PC-3 (cell line): Measurements from ENCODE around the gene JCAD. TPM values are rescaled to one million over a fixed set of nuclear protein-coding genes. Genes with fewer than 3 reads are reported as not detected.

ENCODE experiments used
- ATAC-seq: fragments of 200-7000 bp; cut with Tn5 transposase; 2 replicates; pipeline ENCODE4 v1.9.1; 2020; ENCODE audit warnings: mild to moderate bottlenecking, moderate library complexity
- BruUV-seq: library from RNA; stranded (reverse); fragments of 400-500 nt; replicated peaks from 2 replicates; lab custom pipeline; 2021; lab: Mats Ljungman, UMichigan
- CTCF ChIA-PET: fragments of 300-600 bp; sonication (Branson Sonifier 250); formaldehyde crosslinking; loops from one replicate; lab custom pipeline; 2022; ENCODE audit warnings: antibody characterized with exemption; lab: Charles Lee
- POLR2A ChIA-PET: fragments of 300-600 bp; sonication (Branson Sonifier 250); formaldehyde crosslinking; loops from one replicate; lab custom pipeline; 2022; ENCODE audit warnings: antibody characterized with exemption; ENCODE audit not compliant: unreplicated experiment; lab: Charles Lee
- DNase-seq: peaks from one replicate; pipeline ENCODE4 v3.0.0-alpha.2; 2015
- H2AFZ ChIP-seq: fragments of 300-600 bp; sonication (generic); 2 replicates; pipeline ENCODE4 v1.6.0; 2016; ENCODE audit warnings: antibody characterized with exemption, low read length
- H3F3A ChIP-seq: fragments of 300-600 bp; sonication (generic); one replicate; pipeline ENCODE4 v1.6.0; 2017; ENCODE audit warnings: antibody characterized with exemption, low read length, control low read depth, mild to moderate bottlenecking; ENCODE audit not compliant: unreplicated experiment
- H3K27ac ChIP-seq: fragments of 300-600 bp; sonication (generic); 2 replicates; pipeline ENCODE4 v1.5.1; 2016; ENCODE audit warnings: mild to moderate bottlenecking, low read length
- H3K27me3 ChIP-seq: fragments of 300-600 bp; sonication (generic); 2 replicates; pipeline ENCODE4 v1.6.1; 2016; ENCODE audit warnings: low read length, mixed read lengths
- H3K36me3 ChIP-seq: fragments of 300-600 bp; sonication (generic); 2 replicates; pipeline ENCODE4 v1.6.1; 2016; ENCODE audit warnings: low read depth, mixed run types, low read length, mixed read lengths
- H3K4me1 ChIP-seq: fragments of 300-600 bp; sonication (generic); 2 replicates; pipeline ENCODE4 v1.5.1; 2016; ENCODE audit warnings: low read length; ENCODE audit not compliant: insufficient read depth
- H3K4me2 ChIP-seq: fragments of 300-600 bp; sonication (generic); 2 replicates; pipeline ENCODE4 v1.6.0; 2016; ENCODE audit warnings: low read length
- H3K4me3 ChIP-seq: fragments of 300-600 bp; sonication (generic); 2 replicates; pipeline ENCODE4 v1.5.1; 2016; ENCODE audit warnings: mild to moderate bottlenecking, low read length, mixed read lengths
- H3K79me2 ChIP-seq: fragments of 300-600 bp; sonication (generic); 2 replicates; pipeline ENCODE4 v1.6.1; 2017; ENCODE audit warnings: low read length, mixed read lengths
- H3K9ac ChIP-seq: fragments of 300-600 bp; sonication (generic); 2 replicates; pipeline ENCODE4 v1.6.0; 2016; ENCODE audit warnings: mild to moderate bottlenecking, low read length
- H3K9me2 ChIP-seq: fragments of 300-600 bp; sonication (generic); replicated peaks from 2 replicates; pipeline ENCODE4 v1.6.1; 2016; ENCODE audit warnings: mixed run types, low read length, mixed read lengths
- H3K9me3 ChIP-seq: fragments of 300-600 bp; sonication (generic); 2 replicates; pipeline ENCODE4 v1.6.1; 2016; ENCODE audit warnings: low read length, mixed read lengths
- H4K20me1 ChIP-seq: fragments of 300-600 bp; sonication (generic); 2 replicates; pipeline ENCODE4 v1.6.1; 2016; ENCODE audit warnings: low read length, mixed read lengths
- EZH2 ChIP-seq: fragments of 300-600 bp; sonication (generic); IDR thresholded peaks from one replicate; pipeline ENCODE4 v1.6.1; 2017; ENCODE audit warnings: antibody characterized with exemption, mild to moderate bottlenecking, low read length; ENCODE audit not compliant: unreplicated experiment
- EZH2phosphoT487 ChIP-seq: fragments of 300-600 bp; sonication (generic); IDR thresholded peaks from 2 replicates; pipeline ENCODE4 v1.6.1; 2018; ENCODE audit warnings: mild to moderate bottlenecking, antibody characterized with exemption, low read length, borderline replicate concordance
- intact Hi-C: fragments of 100-400 bp; cut with micrococcal nuclease; formaldehyde crosslinking; loops from 2 replicates; pipeline ENCODE4 v1.9.0; 2023
- total RNA-seq: library from RNA; depleted of rRNA; stranded (reverse); fragments of >200 nt; gene quantifications from 2 replicates; pipeline ENCODE4 v1.2.3, GENCODE V29; 2014
- TF ChIP-seq, protein P1 (sequence below): fragments of 300-600 bp; sonication (generic); conservative IDR thresholded peaks from 2 replicates; pipeline ENCODE4 v1.5.1; 2017; ENCODE audit warnings: antibody characterized with exemption, low read depth, mild to moderate bottlenecking, low read length

JCAD gene
- total RNA-seq, 1 experiment from 2014 or later = 5.0 TPM

DNA sequence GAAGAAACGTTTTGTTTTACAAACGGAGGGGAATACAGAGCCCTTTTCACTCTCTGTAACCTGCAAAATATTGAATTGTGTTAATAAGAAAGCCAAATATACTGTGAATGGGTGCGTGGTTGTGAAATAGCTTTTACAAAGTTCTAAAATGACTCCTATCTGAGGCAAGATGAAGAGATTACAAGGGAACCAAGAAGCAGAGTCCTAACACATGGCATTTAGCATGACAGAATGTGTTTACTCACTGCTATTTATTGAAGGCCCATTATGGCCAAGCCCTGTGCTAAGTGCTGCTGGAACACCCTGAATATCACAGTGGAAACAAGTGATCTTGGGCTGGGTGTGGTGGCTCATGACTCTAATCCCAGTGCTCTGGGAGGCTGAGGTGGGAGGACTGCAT is 12.9 kb downstream of the JCAD start:
- Histone ChIP-seq H3K4me1 (peaks cover under 1% of the 10 kb centered on the region; the same call in 1 of the 2 replicates), H3K9me2 (no peaks in the 10 kb centered on the region), H3K4me3 (no peak overlapping the region), H2AFZ (no peak overlapping the region), H3K36me3 (no peaks in the 10 kb centered on the region), H3K4me2 (no peak overlapping the region), H4K20me1 (no peaks in the 10 kb centered on the region), H3K9ac (no peak overlapping the region), H3F3A (no peaks in the 10 kb centered on the region), H3K27ac (no peak overlapping the region), H3K27me3 (no peaks in the 10 kb centered on the region), H3K9me3 (no peaks in the 10 kb centered on the region), H3K79me2 (no peaks in the 10 kb centered on the region)
- ChIA-PET POLR2A (no interaction called here), CTCF (no interaction called here)
- intact Hi-C loops = no loop called here
- TF ChIP-seq, protein P1, sequence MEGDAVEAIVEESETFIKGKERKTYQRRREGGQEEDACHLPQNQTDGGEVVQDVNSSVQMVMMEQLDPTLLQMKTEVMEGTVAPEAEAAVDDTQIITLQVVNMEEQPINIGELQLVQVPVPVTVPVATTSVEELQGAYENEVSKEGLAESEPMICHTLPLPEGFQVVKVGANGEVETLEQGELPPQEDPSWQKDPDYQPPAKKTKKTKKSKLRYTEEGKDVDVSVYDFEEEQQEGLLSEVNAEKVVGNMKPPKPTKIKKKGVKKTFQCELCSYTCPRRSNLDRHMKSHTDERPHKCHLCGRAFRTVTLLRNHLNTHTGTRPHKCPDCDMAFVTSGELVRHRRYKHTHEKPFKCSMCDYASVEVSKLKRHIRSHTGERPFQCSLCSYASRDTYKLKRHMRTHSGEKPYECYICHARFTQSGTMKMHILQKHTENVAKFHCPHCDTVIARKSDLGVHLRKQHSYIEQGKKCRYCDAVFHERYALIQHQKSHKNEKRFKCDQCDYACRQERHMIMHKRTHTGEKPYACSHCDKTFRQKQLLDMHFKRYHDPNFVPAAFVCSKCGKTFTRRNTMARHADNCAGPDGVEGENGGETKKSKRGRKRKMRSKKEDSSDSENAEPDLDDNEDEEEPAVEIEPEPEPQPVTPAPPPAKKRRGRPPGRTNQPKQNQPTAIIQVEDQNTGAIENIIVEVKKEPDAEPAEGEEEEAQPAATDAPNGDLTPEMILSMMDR = no peak
- TF ChIP-seq EZH2 (no peak), EZH2phosphoT487 (no peak)
- no peak for ATAC-seq
- no TSS peak for BruUV-seq
- DNase-seq = no peak

DNA sequence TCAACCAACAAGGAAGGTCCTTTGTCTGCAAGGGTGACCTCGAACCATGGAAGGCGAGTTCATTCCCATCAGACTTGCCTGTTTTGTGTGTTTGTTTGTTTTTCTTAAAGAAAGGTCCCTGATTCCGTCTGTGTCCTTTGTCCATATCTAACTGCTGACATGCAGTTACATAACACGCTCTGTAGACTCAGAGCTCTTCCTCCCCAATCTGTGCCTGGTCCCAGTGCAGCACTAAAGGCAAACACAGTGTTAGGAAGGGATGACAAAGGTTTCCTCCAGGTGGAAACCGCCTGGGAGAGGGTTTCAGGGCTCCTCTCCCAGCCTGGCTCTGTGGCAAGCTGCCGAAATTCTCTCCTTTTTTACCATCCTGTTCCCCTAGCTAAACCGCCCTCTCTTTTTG is 13.4 kb downstream of the JCAD start:
- Histone ChIP-seq H3K27ac (no peak overlapping the region), H3K27me3 (no peaks in the 10 kb centered on the region), H3K4me3 (no peak overlapping the region), H3K9me3 (no peaks in the 10 kb centered on the region), H3K9ac (no peak overlapping the region), H4K20me1 (no peaks in the 10 kb centered on the region), H3K9me2 (no peaks in the 10 kb centered on the region), H2AFZ (no peak overlapping the region), H3F3A (no peaks in the 10 kb centered on the region), H3K79me2 (no peaks in the 10 kb centered on the region), H3K36me3 (no peaks in the 10 kb centered on the region), H3K4me1 (no peaks in the 10 kb centered on the region), H3K4me2 (no peak overlapping the region)
- no peak for DNase-seq
- ChIA-PET POLR2A (no interaction called here), CTCF (no interaction called here)
- intact Hi-C loops = no loop called here
- no peak for ATAC-seq
- TF ChIP-seq EZH2phosphoT487 (no peak), EZH2 (no peak)
- TF ChIP-seq, protein P1 = no peak
- BruUV-seq = no TSS peak

GRCh38 chr10:30043476-30044270 is 15.7 kb downstream of the JCAD start:
- intact Hi-C loops = no loop called here
- no peaks in the 10 kb centered on the region for H3K9me3 ChIP-seq
- no peaks in the 10 kb centered on the region for H3K36me3 ChIP-seq
- DNase-seq (no peak), ATAC-seq (no peak)
- H4K20me1 ChIP-seq = no peaks in the 10 kb centered on the region
- H3K27me3 ChIP-seq = no peaks in the 10 kb centered on the region
- no peak overlapping the region for H3K9ac ChIP-seq
- TF ChIP-seq, protein P1 = no peak
- TF ChIP-seq EZH2phosphoT487 (no peak), EZH2 (no peak)
- BruUV-seq = no TSS peak
- CTCF ChIA-PET = no interaction called here
- POLR2A ChIA-PET = no interaction called here
- H3K4me3 ChIP-seq = no peak overlapping the region
- H3K27ac ChIP-seq = no peak overlapping the region
- no peak overlapping the region for H3K4me2 ChIP-seq
- H3F3A ChIP-seq = no peaks in the 10 kb centered on the region
- no peak overlapping the region for H2AFZ ChIP-seq
- H3K4me1 ChIP-seq = no peaks in the 10 kb centered on the region
- no peaks in the 10 kb centered on the region for H3K79me2 ChIP-seq
- no peaks in the 10 kb centered on the region for H3K9me2 ChIP-seq
